CD4-positive, alpha-beta T cell treated with Interleukin-6 at 100 ng/mL for 8 hours (primary cell): Measurements from ENCODE around the gene SLC25A30.
"Not testable (repeated sequence)": the region's sequence is repeated elsewhere in the genome, so short reads cannot be mapped to it uniquely, and the experiment has no call there.

Experiments
- DNase-seq: peaks from one replicate; pipeline ENCODE4 v3.0.0-alpha.2; 2020; ENCODE audit warnings: mixed read lengths, low spot score

Gene SLC25A30

GRCh38 chr13:45367358-45367757 is 50.8 kb downstream of the SLC25A30 start:
- DNase-seq: peak; percentile 95

GRCh38 chr13:45365558-45365885 is 52.7 kb downstream of the SLC25A30 start:
- no peak for DNase-seq

- DNase-seq: no peak
Observed at GRCh38 chr13:45364876-45365557, 53.2 kb downstream of the SLC25A30 start.

GRCh38 chr13:45362939-45363338 is 55.2 kb downstream of the SLC25A30 start:
- DNase-seq: no peak

- DNase-seq: no peak
Observed at GRCh38 chr13:45361596-45362206, 56.5 kb downstream of the SLC25A30 start.

GRCh38 chr13:45356966-45357672 is 61.1 kb downstream of the SLC25A30 start:
- DNase-seq: no peak

GRCh38 chr13:45353895-45354294 is 64.3 kb downstream of the SLC25A30 start:
- DNase-seq: no peak

- DNase-seq: no peak
Observed at GRCh38 chr13:45352031-45352430, 66.1 kb downstream of the SLC25A30 start.

GRCh38 chr13:45350152-45350551 is 68.0 kb downstream of the SLC25A30 start:
- no peak for DNase-seq

- no peak for DNase-seq
Observed at GRCh38 chr13:45349438-45349837, 68.7 kb downstream of the SLC25A30 start.

- DNase-seq: not testable (repeated sequence)
Observed at GRCh38 chr13:45344064-45344463, 74.1 kb downstream of the SLC25A30 start.
